ENCODE data around the gene SNX13.

The SNX13 gene

GRCh38 chr7:17779381-17779780 is 160.9 kb downstream of the SNX13 start:
- no peak for DNase-seq (ENCODE audit: low read depth in 2 of 2)

- DNase-seq (ENCODE audit: low read depth in 2 of 2) = no peak
Observed at GRCh38 chr7:17774716-17775288, 165.5 kb downstream of the SNX13 start.

DNA sequence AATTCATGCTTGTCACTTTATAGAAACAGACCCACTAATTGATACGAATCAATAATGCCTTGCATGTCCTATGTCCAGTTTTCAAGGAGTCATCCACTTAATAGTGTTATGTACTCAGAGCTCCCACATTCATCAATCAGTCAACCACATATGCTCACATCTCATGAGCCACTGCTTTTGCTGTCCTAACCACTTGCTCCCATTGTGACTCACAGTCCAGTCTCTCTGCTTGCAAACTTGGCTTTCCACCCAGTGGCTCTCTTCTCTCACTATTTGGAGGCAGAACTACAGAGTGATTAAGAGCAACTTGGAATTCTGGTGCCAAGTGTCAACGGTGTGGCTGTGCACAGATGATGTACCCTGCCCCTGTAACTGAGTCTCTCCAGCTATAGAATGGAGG is 166.0 kb downstream of the SNX13 start:
- DNase-seq (ENCODE audit: low read depth in 2 of 2) = no peak

GRCh38 chr7:17773289-17773626 is 167.0 kb downstream of the SNX13 start:
- DNase-seq (ENCODE audit: low read depth in 2 of 2) = no peak

GRCh38 chr7:17772581-17773288 is 167.6 kb downstream of the SNX13 start:
- no peak for DNase-seq (ENCODE audit: low read depth in 2 of 2)

- no peak for DNase-seq (ENCODE audit: low read depth in 2 of 2)
Observed at GRCh38 chr7:17771901-17772408, 168.3 kb downstream of the SNX13 start.

GRCh38 chr7:17770710-17771375 is 169.5 kb downstream of the SNX13 start:
- DNase-seq (ENCODE audit: low read depth in 2 of 2) = no peak

GRCh38 chr7:17769918-17770317 is 170.4 kb downstream of the SNX13 start:
- peak; percentile 14 to 19 for DNase-seq (ENCODE audit: low read depth in 2 of 2)

DNA sequence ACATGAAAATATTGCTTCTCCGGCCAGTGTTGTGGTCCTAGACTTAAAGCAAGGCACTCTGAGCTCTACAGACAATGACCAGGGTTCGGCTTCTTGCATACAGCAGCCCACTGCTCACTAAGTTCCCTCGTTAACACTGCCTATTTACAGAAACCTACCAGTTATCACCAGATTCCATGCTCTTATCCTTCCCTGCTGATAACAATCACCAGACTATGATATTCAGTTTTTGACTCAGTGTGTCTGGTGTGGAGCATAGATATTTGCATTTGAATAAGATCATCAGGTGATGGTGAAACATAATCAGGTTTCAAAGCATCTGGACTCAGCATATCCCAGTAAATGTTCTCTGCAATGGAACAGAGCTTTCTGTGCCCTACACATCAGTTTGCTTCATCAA is 182.3 kb downstream of the SNX13 start:
- no peak for DNase-seq (ENCODE audit: low read depth in 2 of 2)

- no peak for DNase-seq (ENCODE audit: low read depth in 2 of 2)
Observed at GRCh38 chr7:17746020-17746530, 194.2 kb downstream of the SNX13 start.

- DNase-seq (ENCODE audit: low read depth in 2 of 2) = no peak
Observed at GRCh38 chr7:17745610-17746009, 194.7 kb downstream of the SNX13 start.

- DNase-seq (ENCODE audit: low read depth in 2 of 2) = no peak
Observed at GRCh38 chr7:17743316-17743715, 197.0 kb downstream of the SNX13 start.

GRCh38 chr7:17741426-17741825 is 198.9 kb downstream of the SNX13 start:
- no peak for DNase-seq (ENCODE audit: low read depth in 2 of 2)
